Dermis microvascular lymphatic vessel endothelial cell (primary cell): ENCODE data around the gene MDFI. TPM values are rescaled to one million over a fixed set of nuclear protein-coding genes. Genes with fewer than 3 reads are reported as not detected.
A peak's percentile ranks its signal among the peaks of the same experiment; 100 is the strongest.

ENCODE experiments used
- DNase-seq, 2 donors: peaks; one replicate each; pipeline versions ENCODE4 v3.0.0 to v3.0.0-alpha.2; 2010; ENCODE audit warnings: low read depth in 2 of 2
- total RNA-seq: library from RNA; depleted of rRNA; stranded (reverse); fragments of >200 nt; gene quantifications from 2 replicates; pipeline ENCODE4 v1.2.1, GENCODE V29; 2014

The MDFI gene, protein sequence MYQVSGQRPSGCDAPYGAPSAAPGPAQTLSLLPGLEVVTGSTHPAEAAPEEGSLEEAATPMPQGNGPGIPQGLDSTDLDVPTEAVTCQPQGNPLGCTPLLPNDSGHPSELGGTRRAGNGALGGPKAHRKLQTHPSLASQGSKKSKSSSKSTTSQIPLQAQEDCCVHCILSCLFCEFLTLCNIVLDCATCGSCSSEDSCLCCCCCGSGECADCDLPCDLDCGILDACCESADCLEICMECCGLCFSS
- total RNA-seq = 38.9 and 56.9 TPM in 2 replicates

DNA sequence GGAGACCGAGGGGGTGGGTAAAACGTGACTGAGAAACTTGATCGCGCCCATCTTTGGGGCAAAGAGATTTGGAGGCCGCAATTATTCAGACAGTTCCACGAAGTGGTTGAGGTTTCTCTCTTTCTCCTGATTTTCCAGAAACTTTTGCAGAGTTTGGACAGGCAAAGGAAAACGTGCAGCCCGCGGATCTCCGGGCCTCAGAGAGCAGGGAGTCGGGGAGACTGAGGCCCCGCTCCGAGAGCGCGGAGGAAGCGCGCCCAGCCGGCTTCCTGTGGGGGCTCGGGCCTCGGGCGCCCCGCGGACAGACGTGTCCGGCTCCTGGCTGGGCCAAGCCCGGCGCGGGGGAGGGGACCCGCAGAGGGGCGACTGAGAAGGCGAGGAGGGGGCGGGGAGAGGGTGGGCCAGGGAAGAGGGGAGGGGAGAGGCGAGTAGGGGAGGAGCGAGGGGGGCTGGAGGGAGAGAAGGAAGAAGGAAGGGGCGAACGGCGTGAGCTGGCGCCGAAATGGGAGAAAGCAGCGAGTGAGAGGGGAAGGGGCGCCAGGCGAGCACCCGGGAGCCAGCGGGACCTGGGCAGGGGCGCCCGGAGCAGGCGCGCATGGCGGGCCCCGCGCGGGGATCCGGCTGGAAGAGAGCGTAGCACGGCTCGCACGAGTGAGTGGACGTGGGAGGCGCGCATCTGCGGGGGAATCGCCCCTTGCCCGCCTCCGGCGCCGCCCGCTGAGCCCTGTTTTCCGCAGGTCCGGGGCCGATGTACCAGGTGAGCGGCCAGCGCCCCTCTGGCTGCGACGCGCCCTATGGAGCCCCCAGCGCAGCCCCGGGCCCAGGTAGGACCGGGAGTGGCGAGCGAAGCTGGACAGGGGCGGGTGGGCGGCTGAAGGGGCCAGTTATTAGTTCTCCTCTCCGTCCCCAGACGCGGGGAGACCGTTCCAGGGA lies at the start of gene MDFI:
MDFI (plus strand) TSS at position 467 of the 933 bp plus-strand sequence; CDS start at position 749, 282 bp downstream.
- peak in 1 of 2 donors; percentile 51 for DNase-seq

DNA sequence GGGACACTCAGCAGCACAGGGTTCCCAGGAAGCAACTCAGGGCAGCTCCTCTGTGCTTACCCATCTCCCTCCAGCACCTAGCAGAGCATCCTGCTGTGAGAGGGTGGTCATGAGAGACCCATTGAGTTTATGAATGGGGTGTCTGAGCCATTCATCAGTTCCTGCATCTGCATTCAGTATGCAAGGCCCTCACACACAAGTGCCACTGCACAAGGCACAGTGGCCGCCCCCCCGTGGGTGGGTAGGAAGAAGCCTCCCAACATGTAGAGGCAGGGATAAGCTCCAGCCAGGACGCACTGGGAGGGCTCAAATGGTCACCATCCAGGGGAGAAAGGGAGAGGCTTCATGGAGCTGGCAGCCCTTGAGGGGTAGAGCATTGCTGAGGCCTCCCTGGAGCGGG lies 49.0 kb upstream of the MDFI start:
- DNase-seq = no peak

DNA sequence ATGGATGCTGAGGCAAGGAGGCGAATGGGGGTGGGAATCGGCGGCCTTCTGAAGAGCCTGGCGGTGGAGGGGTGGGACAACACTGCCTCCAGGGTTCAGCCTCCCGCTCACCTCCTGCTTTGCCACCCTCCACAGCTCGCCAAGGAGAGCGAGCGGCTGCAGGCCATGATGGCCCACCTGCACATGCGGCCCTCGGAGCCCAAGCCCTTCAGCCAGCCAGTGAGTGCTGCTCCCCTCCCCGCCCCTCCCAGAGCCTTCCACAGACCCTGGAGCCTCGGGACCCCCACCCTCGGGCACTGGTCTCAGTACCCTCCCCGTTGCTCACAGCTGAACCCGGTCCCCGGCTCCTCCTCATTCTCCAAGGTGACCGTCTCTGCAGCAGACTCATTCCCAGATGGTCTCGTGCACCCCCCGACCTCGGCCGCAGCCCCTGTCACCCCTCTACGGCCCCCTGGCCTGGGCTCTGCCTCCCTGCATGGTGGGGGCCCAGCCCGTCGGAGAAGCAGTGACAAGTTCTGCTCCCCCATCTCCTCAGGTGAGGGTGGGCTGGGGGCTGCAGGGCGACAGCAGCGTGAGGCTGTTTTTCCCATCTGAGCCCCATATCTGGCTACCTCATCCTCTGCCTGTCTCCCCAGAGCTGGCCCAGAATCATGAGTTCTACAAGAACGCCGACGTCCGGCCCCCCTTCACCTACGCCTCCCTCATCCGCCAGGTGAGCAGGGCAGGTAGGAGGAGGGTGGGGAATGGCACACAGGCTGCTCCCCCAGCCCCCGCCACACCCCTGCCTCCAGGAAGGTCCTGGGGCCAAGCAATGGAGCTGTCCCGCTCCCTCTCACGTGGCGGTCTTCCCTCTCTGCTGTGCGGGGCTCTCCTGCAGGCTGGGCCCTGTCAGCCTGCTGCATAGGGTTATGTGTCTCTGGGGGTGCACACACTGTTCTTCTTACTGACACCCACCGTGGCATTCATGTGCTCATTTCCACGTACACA lies 48.3 kb upstream of the MDFI start:
- DNase-seq = no peak

DNA sequence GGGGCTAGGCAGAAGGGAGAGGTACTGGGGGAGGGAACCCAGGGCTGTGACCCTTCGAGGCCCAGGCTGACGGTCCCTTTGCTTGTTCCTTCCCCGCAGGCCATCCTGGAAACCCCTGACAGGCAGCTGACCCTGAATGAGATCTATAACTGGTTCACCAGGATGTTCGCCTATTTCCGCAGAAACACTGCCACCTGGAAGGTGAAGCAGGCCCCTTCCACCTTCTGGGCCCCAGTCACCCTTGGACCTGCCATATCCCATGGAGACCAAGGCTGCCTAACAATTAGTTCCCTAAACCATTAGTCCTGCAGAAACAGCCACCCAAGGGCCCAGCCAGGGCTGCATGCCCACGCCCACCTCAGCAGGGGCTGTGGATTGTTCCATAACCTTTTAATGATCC lies 47.1 kb upstream of the MDFI start:
- DNase-seq = no peak

DNA sequence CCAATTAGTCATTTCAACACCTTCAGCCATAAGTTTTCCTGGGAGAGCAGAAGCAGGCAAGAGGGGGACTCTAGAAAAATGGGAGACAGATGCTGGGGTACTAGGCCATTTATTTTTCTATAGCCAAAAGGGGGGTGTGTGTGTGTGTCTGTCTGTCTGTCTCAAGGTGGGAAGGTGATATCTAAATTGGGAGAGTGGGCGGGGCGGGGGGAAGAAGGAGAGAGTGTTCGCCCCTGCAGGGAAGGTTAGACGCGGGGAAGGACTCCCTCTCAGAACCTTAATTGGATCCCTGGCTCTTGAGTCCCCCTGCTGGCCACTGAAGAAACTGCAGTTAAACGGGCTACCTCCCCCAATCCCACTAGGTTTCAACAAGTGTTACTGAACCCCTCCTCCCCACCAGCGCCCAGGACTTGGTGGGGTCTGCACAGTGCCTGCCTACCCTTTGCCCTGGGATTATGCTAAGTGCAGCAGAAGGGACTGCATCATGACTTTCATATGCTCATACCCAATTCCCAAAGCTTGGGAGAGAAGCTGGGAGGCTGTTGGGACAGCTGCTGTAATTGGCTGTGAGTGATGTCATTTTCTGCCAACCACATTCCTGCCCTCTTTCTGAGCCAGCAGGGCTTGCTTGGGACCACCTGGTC lies 46.3 kb upstream of the MDFI start:
- DNase-seq = peak; percentile 40 to 60

DNA sequence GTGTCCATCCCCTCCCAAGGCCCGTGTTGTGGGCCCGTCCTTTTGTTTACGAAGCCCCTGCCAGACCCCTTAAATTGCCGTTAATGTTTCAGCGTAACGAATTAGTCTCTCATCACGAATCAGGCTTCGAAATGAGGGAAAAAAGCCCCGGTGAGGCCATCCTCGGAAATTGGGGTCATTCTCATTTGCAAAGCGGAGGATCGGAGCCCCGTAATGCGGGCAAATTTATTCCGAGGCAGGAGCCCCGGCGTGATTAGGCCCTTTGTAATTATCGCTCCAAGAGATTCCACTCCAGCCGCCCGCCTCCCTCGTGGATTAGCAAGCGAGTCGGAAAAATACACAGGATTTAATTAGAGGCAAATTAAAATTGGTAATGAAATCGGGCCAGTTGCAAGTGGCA lies 44.9 kb upstream of the MDFI start:
- no peak for DNase-seq

DNA sequence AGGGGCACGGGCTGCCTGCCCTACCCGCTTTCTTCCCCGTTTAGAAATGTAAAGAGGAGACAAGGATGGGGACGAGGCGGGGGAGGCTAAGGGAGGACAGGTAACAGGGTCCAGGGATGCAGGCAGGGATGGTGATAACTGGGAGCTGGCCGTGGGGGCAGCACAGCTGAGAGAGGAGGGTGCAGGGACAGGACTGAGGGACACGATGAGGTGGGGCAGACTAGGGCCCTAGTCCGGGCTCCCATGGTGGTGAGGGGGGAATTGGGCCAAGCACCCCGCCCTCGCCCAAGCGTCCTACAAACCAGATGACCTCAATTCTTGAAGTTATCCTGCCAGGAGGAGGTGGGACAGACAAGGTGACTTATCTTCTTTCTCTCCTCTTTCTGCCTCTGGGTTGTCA lies 44.4 kb upstream of the MDFI start:
- no peak for DNase-seq

DNA sequence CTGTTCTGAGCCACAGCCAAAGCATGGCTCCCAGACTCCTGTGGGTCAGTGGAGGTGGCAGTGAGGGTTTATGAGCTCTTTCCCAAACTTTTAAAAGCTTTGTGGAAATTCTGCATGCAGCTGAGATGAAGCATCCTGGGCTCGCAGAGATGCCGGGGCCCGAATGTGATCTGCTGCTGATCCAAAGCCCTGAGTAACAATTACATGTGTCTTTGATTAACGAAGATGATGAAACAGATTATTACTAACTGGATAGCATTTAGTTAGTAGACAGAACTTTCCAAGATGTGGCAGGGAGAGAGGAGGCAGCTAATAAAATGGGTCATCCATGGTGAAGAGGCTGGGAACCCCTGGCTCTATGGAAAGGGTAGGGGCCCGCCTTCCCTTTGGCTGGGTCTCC lies 43.9 kb upstream of the MDFI start:
- no peak for DNase-seq

DNA sequence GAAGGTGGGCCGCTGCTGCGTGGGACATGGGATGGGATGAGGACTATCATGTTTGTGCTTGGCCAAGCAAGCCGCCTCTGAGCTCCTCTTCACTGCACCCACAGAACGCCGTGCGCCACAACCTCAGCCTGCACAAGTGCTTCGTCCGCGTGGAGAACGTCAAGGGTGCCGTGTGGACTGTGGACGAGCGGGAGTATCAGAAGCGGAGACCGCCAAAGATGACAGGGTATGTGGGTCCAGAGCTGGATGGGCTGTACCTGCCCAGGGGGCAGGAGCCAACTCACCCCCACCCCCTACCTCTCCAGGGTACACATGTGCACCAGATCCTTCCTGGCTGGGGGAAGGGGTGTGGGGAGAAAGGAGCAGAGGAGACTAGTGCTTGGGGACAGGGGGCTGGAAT lies 43.5 kb upstream of the MDFI start:
- no peak for DNase-seq

DNA sequence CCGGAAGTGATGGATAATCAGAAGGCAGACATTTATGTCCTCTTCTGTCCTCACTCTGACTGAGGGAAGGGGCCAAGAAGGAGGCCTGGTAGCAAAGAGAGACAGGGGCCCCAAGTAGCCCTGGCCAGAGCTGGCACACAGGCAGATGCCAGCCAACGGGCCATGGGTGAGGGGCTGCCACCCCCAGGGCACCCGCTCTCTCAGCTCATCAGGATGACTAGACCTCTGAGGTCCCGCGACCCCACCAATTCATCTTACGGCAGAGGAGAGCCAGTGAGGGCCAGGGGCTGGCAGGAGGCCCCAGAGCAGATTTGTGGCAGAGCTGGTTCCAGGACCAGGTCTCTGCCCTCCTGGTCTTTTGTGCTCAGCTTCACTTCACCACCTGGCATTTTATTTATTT lies 43.1 kb upstream of the MDFI start:
- no peak for DNase-seq

DNA sequence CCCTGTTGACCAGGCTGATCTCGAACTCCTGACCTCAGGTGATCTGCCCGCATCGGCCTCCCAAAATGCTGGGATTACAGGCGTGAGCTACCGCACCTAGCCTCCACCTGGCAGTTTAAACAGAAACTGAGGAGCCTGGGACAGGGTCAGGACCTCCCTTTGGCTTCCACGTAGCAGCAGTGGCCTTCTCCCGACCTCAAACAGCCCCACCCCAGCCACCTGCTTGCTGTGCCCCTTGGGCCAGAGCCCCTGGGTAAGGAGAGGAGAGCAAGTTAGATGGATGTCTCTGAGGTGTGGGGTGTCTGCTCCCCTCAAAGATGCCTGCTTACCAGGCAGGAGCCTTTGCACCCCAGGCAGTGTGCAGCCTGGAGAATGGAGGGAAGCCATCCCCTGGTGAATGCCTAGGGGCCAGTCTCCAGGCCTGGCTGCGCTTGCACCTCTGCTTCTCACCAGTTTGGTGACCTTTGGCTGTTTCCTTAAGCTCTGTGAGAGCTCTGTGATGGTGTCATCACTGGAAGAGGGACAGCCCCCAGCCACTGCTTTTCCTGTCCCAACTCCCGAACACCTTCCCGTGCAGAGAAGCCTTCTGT lies 42.1 kb upstream of the MDFI start:
- no peak for DNase-seq

DNA sequence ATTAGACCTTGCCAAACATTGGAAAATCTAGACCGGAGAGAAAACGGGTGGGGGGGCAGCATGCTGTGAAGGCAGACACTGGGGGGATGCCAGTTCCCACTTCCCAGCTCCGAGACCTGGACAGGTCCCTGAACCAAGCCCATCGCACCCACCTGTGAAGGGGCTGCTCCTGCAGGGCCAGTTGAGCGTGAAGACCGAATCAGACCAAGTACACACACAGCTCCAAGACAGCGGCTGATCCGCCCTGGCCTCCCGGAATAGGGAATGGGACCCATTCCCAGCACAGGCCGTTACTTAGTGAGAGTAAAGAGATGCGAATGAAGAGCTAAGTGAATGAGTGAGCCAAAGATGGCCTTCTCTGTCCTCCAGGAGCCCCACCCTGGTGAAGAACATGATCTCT lies 41.5 kb upstream of the MDFI start:
- DNase-seq = no peak

DNA sequence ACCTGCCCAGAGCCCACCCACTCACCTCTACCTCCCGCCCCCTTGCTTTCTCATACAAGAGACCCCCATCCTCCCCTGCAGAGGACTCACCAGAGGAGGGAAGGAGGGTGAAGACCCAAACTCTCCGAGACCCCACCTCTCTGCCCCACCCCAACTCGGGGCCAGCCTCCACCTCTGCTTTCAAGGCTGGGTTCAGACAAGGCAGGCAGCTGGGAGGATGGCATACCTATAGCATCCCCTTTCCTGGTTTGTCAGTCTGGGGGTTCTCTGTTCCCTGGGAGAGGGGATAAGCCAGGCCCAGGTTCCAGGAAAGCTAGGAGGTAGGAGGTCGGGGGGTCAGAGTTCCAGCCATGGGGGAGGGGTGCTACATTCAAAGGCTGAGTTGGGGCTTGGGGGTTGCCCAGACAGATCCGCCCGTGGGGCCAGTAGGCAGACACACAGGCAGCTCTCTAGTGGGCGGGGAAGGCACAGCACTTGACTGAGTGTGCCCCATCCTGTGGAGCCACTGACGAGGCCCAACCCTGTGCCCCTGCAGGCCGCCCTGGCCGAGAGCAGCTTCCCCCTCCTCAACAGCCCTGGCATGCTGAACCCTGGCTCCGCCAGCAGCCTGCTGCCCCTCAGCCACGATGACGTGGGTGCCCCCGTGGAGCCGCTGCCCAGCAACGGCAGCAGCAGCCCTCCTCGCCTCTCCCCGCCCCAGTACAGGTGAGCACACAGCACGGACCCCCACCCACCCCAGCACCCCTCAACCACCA lies 40.8 kb upstream of the MDFI start:
- no peak for DNase-seq

DNA sequence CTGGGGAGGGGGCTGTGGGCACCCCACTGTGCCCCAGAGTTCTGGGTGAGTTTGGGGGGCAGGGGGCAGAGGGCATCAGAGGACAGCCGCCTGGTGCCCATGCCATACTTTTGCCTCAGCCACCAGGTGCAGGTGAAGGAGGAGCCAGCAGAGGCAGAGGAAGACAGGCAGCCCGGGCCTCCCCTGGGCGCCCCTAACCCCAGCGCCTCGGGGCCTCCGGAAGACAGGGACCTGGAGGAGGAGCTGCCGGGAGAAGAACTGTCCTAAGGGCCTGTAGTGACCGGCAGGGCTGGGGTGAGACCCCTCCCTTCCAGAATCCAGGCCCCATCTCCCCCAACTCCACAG lies 39.6 kb upstream of the MDFI start:
- no peak for DNase-seq

DNA sequence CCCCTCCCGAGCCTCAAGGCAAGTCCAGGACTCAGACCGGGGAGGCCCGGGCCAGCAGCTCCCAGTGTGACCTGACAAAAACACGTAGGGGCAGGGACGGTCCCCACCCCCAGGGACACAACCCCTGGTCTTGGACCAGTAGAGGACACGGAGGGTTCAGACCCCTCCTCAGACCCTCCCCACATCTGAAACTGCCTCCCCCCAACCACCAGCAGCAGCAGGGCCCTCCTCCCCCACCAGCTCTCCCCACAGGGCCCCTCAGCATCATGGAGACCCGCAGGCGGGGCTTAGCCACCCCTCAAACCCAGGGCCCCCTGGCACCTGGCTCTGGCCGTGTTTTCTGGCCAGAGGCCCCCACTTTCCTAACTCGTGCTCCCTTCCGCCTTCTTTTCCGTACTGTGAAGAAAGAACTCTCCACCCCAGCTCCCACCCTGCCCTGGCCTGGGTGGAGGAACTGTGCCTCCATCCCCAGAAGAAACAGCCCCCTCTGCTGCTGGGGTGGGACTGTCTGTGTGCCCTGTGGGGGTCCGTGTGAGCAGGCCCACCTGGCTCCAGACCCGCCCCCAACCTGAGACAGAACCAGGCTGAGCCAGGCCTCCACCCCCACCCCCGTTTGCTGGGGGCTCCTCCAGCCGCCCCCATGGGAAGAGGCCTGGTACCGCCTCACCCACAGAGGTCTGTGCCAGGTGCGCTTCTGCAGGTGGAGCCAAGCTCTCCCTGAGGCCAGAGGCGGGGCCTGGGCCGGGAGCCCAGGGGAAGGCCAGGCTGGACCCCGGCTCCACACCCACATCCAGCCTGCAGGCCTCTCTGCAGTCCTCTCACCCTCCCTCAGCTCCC lies 39.0 kb upstream of the MDFI start:
- DNase-seq = no peak

DNA sequence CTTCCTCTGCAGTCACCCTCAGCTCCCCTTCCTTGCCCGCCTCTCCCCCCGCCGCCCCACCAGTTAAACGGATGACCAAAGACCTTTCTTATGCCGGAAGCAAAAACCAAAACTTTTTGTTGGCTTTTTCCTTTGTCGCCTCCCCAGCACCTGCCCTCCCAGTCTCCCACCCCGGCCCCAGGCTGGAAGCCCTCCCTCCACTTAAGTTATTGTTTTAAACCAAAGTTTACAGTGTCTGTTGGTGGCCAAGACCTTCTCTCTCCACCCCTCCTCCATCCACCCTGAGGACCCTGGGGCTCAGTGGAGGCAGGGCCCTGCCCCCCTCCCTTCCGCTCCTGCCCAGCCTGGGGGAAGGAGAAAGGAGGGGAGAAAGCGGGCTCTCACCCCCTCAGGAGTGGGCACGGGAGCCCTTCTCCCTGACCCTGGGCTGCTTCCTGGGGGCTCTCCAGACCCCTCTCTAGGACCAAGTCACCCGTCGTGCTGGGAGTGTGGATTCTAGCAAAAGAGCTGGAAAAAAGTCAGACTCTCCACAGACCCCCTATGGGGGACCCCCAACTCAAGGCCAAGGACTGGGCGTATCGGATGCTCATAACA lies 38.3 kb upstream of the MDFI start:
- DNase-seq = no peak

DNA sequence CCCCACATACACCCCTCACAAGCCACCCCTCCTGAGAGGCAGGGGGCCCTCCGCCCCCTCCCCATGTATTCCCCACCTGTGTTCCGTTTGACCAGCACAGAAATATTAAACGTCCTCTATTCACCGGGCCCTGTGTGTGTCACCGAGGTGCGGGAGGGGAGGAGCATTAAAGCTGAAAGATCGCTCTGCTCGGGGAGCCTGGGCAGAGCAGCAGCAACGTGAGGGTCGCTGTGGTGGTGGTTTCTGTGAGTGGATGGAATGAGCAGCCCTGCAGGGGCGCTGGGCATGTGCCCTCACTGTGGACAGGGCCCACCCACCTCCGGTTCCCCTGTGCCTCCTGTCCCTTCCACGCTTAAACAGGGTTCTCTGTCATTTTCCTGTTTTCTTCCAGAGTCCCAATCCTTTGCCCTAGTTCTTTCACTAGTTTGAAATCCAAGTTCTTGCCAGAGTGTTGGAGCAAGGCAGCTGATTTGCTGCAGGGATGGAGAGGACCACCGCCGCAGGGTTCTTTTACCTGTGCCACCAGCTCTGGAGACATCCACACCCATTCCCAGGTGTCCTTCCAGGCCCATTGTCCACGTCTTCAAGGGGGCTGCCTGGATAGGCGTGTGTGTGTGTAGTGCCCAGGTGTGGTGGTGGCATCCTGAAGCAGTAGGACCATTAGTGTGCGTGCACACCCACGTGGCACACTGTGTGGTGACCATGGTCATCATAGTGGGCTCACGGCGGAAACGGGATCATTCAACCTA lies 37.6 kb upstream of the MDFI start:
- DNase-seq = no peak

DNA sequence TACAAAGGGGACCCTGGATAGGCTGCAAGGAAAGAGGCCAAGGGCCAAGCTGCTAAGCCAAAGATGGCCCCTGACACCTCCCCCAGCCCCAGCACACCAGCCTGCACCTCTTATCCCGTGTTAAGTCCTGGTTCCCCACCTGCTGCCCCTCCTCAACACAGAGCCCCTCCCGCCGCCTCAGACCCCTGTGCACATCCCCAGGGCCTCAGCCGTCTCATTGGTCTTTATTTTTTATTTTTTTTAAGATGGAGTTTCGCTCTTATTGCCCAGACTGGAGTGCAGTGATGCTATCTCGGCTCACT lies 37.1 kb upstream of the MDFI start:
- DNase-seq = no peak

DNA sequence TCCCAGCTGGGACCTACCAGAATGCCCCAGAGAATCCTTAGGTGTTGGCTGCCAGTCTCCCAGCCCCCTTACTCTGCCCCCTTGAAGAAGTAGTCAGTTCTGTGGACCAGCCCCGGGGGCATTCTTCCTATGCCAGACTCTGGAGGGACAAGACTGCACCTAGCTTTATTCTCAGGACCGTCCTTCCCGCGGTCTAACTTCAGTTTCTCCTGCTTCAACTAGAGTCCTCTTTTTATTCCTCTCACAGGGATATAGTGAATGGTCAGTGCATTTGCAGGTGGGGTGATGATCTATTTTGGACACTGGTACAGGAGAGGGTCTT lies 35.9 kb upstream of the MDFI start:
- no peak for DNase-seq
